Measurements from ENCODE around the gene NR1D2. TPM values are rescaled to one million over a fixed set of nuclear protein-coding genes. Genes with fewer than 3 reads are reported as not detected.
A peak's percentile ranks its signal among the peaks of the same experiment; 100 is the strongest.

Gene NR1D2
- total RNA-seq, 2 experiments from 2014 or later = 20.2 TPM

GRCh38 chr3:23938688-23939087 lies 6.4 kb upstream of the NR1D2 start:
- Mint-ChIP-seq H3K4me3 (no peak overlapping the region), H3K9me3 (peaks cover 1% of the 10 kb centered on the region), H3K27ac (no peak overlapping the region), H3K27me3 (peaks cover 24% of the 10 kb centered on the region), H3K36me3 (no peaks in the 10 kb centered on the region), H3K4me1 (no peaks in the 10 kb centered on the region)
- no peak for ATAC-seq (ENCODE audit: low read depth)
- POLR2A ChIA-PET = interaction anchor here (2.1 kb wide), 1 partner anchor 22 kb away, joined by 5 read pairs; the partner anchor contains the start of genes NKIRAS1 and RPL15
- DNase-seq = no peak

- POLR2A ChIA-PET = interaction anchor here (2.1 kb wide), 1 partner anchor 24 kb away, joined by 6 read pairs; the partner anchor contains the start of genes NKIRAS1 and RPL15
- H3K4me1 Mint-ChIP-seq = peaks cover 6% of the 10 kb centered on the region
- peaks cover 33% of the 10 kb centered on the region for H3K27me3 Mint-ChIP-seq
- ATAC-seq (ENCODE audit: low read depth) = no peak
- no peaks in the 10 kb centered on the region for H3K36me3 Mint-ChIP-seq
- H3K9me3 Mint-ChIP-seq = peaks cover 1% of the 10 kb centered on the region
- no peak for DNase-seq
- no peak overlapping the region for H3K27ac Mint-ChIP-seq
- no peak overlapping the region for H3K4me3 Mint-ChIP-seq
Observed at GRCh38 chr3:23940775-23941174, 4.3 kb upstream of the NR1D2 start.

- no peak for DNase-seq
- peaks cover 1% of the 10 kb centered on the region for H3K9me3 Mint-ChIP-seq
- H3K27ac Mint-ChIP-seq = no peak overlapping the region
- peaks cover 7% of the 10 kb centered on the region for H3K4me1 Mint-ChIP-seq
- no peaks in the 10 kb centered on the region for H3K36me3 Mint-ChIP-seq
- POLR2A ChIA-PET = interaction anchor here (2.1 kb wide), 1 partner anchor 25 kb away, joined by 6 read pairs; the partner anchor contains the start of genes NKIRAS1 and RPL15
- peaks cover 33% of the 10 kb centered on the region for H3K27me3 Mint-ChIP-seq
- ATAC-seq (ENCODE audit: low read depth) = no peak
- no peak overlapping the region for H3K4me3 Mint-ChIP-seq
Observed at GRCh38 chr3:23941440-23941839, 3.6 kb upstream of the NR1D2 start.

GRCh38 chr3:23942546-23942945 lies 2.5 kb upstream of the NR1D2 start:
- DNase-seq = no peak
- H3K27ac Mint-ChIP-seq = no peak overlapping the region
- H3K4me1 Mint-ChIP-seq = peaks cover 11% of the 10 kb centered on the region
- no peak overlapping the region for H3K4me3 Mint-ChIP-seq
- POLR2A ChIA-PET = interaction anchor here (2.1 kb wide), 1 partner anchor 26 kb away, joined by 6 read pairs; the partner anchor contains the start of genes NKIRAS1 and RPL15
- peaks cover 1% of the 10 kb centered on the region for H3K9me3 Mint-ChIP-seq
- ATAC-seq (ENCODE audit: low read depth) = no peak
- peaks cover 27% of the 10 kb centered on the region for H3K27me3 Mint-ChIP-seq
- H3K36me3 Mint-ChIP-seq = peaks cover 2% of the 10 kb centered on the region

- peak overlapping the region; percentile 65 for H3K27ac Mint-ChIP-seq
- ATAC-seq (ENCODE audit: low read depth) (no peak), DNase-seq (no peak)
Observed at GRCh38 chr3:23944007-23944783, 891 bp upstream of the NR1D2 start.

GRCh38 chr3:23945663-23945912 lies 502 bp downstream of the NR1D2 start:
- POLR2A ChIA-PET = interaction anchor here (3.6 kb wide), 1 partner anchor 28 kb away, joined by 40 read pairs; the partner anchor contains the start of genes NKIRAS1 and RPL15
- peaks cover 21% of the 10 kb centered on the region for H3K4me1 Mint-ChIP-seq
- no peaks in the 10 kb centered on the region for H3K9me3 Mint-ChIP-seq
- ATAC-seq (ENCODE audit: low read depth) (no peak), DNase-seq (no peak)
- peaks cover 4% of the 10 kb centered on the region for H3K36me3 Mint-ChIP-seq
- peaks cover 23% of the 10 kb centered on the region for H3K27me3 Mint-ChIP-seq
- peak overlapping the region; percentile 63 for H3K4me3 Mint-ChIP-seq
- H3K27ac Mint-ChIP-seq = no peak overlapping the region

More at GRCh38 chr3:23944007-23944783, 891 bp upstream of the NR1D2 start:
- H3K4me1 Mint-ChIP-seq = peaks cover 11% of the 10 kb centered on the region
- H3K27me3 Mint-ChIP-seq = peaks cover 25% of the 10 kb centered on the region
- POLR2A ChIA-PET = interaction anchor here (0.6 to 2.0 kb wide), 3 partner anchors 21 to 31 kb away, joined by 3 to 26 read pairs (median 5); partner anchors contain the start of genes NKIRAS1 and RPL15
- peaks cover 2% of the 10 kb centered on the region for H3K36me3 Mint-ChIP-seq
- peak overlapping the region; percentile 82 for H3K4me3 Mint-ChIP-seq
- no peaks in the 10 kb centered on the region for H3K9me3 Mint-ChIP-seq

- Mint-ChIP-seq H3K9me3 (no peaks in the 10 kb centered on the region), H3K27me3 (peaks cover 21% of the 10 kb centered on the region), H3K27ac (peak overlapping the region; percentile 90), H3K4me1 (peaks cover 24% of the 10 kb centered on the region), H3K36me3 (peaks cover 4% of the 10 kb centered on the region), H3K4me3 (peak overlapping the region; percentile 83)
- POLR2A ChIA-PET = interaction anchor here (0.6 to 3.6 kb wide), 4 partner anchors 12 to 502 kb away, joined by 4 to 40 read pairs (median 6); partner anchors contain the start of genes NKIRAS1 and RPL15
- ATAC-seq (ENCODE audit: low read depth) (peak; percentile 79), DNase-seq (peak; percentile 95)
Observed at GRCh38 chr3:23945913-23946687, 1.0 kb downstream of the NR1D2 start.

- Mint-ChIP-seq H3K4me3 (no peak overlapping the region), H3K36me3 (peaks cover 8% of the 10 kb centered on the region), H3K4me1 (peaks cover 37% of the 10 kb centered on the region), H3K9me3 (no peaks in the 10 kb centered on the region), H3K27me3 (peaks cover 9% of the 10 kb centered on the region), H3K27ac (no peak overlapping the region)
- DNase-seq = no peak
- ATAC-seq (ENCODE audit: low read depth) = no peak
- POLR2A ChIA-PET = interaction anchor here (3.6 kb wide), 1 partner anchor 31 kb away, joined by 40 read pairs; the partner anchor contains the start of genes NKIRAS1 and RPL15
Observed at GRCh38 chr3:23948761-23949160, 3.7 kb downstream of the NR1D2 start.

GRCh38 chr3:23949784-23950183 lies 4.7 kb downstream of the NR1D2 start:
- POLR2A ChIA-PET = interaction anchor here (1.1 to 2.8 kb wide), 2 partner anchors 32 to 572 kb away, joined by 3 to 45 read pairs; partner anchors contain the start of genes NKIRAS1 and RPL15
- Mint-ChIP-seq H3K36me3 (peaks cover 10% of the 10 kb centered on the region), H3K27ac (peak overlapping the region; percentile 91), H3K27me3 (no peaks in the 10 kb centered on the region), H3K4me1 (peaks cover 31% of the 10 kb centered on the region), H3K9me3 (no peaks in the 10 kb centered on the region), H3K4me3 (peak overlapping the region; percentile 83)
- DNase-seq (no peak), ATAC-seq (ENCODE audit: low read depth) (no peak)

- H3K4me1 Mint-ChIP-seq = peaks cover 31% of the 10 kb centered on the region
- DNase-seq (no peak), ATAC-seq (ENCODE audit: low read depth) (no peak)
- H3K27me3 Mint-ChIP-seq = no peaks in the 10 kb centered on the region
- H3K4me3 Mint-ChIP-seq = peak overlapping the region; percentile 83
- POLR2A ChIA-PET = interaction anchor here (0.6 to 2.8 kb wide), 4 partner anchors 16 to 572 kb away, joined by 3 to 45 read pairs (median 4); partner anchors contain the start of genes NKIRAS1 and RPL15
- peaks cover 10% of the 10 kb centered on the region for H3K36me3 Mint-ChIP-seq
- H3K9me3 Mint-ChIP-seq = no peaks in the 10 kb centered on the region
- peak overlapping the region; percentile 91 for H3K27ac Mint-ChIP-seq
Observed at GRCh38 chr3:23950293-23950692, 5.2 kb downstream of the NR1D2 start.

- no peak for ATAC-seq (ENCODE audit: low read depth)
- no peaks in the 10 kb centered on the region for H3K9me3 Mint-ChIP-seq
- no peak overlapping the region for H3K27ac Mint-ChIP-seq
Observed at GRCh38 chr3:23952646-23953045, 7.6 kb downstream of the NR1D2 start.

GRCh38 chr3:23953523-23953922 lies 8.4 kb downstream of the NR1D2 start:
- no peak overlapping the region for H3K4me3 Mint-ChIP-seq
- peaks cover 26% of the 10 kb centered on the region for H3K4me1 Mint-ChIP-seq
- H3K27me3 Mint-ChIP-seq = no peaks in the 10 kb centered on the region

More at GRCh38 chr3:23952646-23953045, 7.6 kb downstream of the NR1D2 start:
- no peaks in the 10 kb centered on the region for H3K27me3 Mint-ChIP-seq
- peaks cover 26% of the 10 kb centered on the region for H3K4me1 Mint-ChIP-seq
- no peak for DNase-seq
- H3K4me3 Mint-ChIP-seq = no peak overlapping the region
- H3K36me3 Mint-ChIP-seq = peaks cover 7% of the 10 kb centered on the region
- POLR2A ChIA-PET = interaction anchor here (1.7 kb wide), 1 partner anchor 36 kb away, joined by 6 read pairs; the partner anchor contains the start of genes NKIRAS1 and RPL15

GRCh38 chr3:23954144-23954543 lies 9.1 kb downstream of the NR1D2 start:
- Mint-ChIP-seq H3K4me1 (peaks cover 26% of the 10 kb centered on the region), H3K27me3 (no peaks in the 10 kb centered on the region), H3K36me3 (peaks cover 7% of the 10 kb centered on the region), H3K4me3 (no peak overlapping the region), H3K27ac (no peak overlapping the region), H3K9me3 (no peaks in the 10 kb centered on the region)
- POLR2A ChIA-PET = no interaction called here
- ATAC-seq (ENCODE audit: low read depth) = no peak
- no peak for DNase-seq

More at GRCh38 chr3:23953523-23953922, 8.4 kb downstream of the NR1D2 start:
- ATAC-seq (ENCODE audit: low read depth) = no peak
- H3K36me3 Mint-ChIP-seq = peaks cover 7% of the 10 kb centered on the region
- H3K27ac Mint-ChIP-seq = no peak overlapping the region
- H3K9me3 Mint-ChIP-seq = no peaks in the 10 kb centered on the region
- no peak for DNase-seq
- POLR2A ChIA-PET = interaction anchor here (0.9 to 1.7 kb wide), 2 partner anchors 34 to 37 kb away, joined by 3 to 6 read pairs; partner anchors contain the start of genes NKIRAS1 and RPL15

Measured in activated naive CD8-positive, alpha-beta T cell treated with anti-CD3 and anti-CD28 coated beads, Interleukin-2, amount 10 ng/mL, durations not matched to agents 7 days and 5 days (primary cell).